ENCODE data around the gene RGS17.
"Not testable (repeated sequence)": the region's sequence is repeated elsewhere in the genome, so short reads cannot be mapped to it uniquely, and the experiment has no call there.

DNA sequence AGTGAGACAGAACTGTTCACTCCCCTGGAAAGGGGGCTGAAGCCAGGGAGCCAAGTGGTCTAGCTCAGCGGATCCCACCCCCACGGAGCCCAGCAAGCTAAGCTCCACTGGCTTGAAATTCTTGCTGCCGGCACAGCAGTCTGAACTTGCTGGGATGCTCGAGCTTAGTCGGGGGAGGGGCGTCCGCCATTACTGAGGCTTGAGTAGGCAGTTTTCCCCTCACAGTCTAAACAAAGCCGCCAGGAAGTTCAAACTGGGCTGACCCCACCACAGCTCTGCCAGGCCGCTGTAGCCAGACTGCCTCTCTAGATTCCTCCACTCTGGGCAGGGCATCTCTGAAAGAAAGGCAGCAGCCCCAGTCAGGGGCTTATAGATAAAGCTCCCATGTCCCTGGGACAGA lies 20.0 kb downstream of the RGS17 start:
- TF ChIP-seq, protein P1, sequence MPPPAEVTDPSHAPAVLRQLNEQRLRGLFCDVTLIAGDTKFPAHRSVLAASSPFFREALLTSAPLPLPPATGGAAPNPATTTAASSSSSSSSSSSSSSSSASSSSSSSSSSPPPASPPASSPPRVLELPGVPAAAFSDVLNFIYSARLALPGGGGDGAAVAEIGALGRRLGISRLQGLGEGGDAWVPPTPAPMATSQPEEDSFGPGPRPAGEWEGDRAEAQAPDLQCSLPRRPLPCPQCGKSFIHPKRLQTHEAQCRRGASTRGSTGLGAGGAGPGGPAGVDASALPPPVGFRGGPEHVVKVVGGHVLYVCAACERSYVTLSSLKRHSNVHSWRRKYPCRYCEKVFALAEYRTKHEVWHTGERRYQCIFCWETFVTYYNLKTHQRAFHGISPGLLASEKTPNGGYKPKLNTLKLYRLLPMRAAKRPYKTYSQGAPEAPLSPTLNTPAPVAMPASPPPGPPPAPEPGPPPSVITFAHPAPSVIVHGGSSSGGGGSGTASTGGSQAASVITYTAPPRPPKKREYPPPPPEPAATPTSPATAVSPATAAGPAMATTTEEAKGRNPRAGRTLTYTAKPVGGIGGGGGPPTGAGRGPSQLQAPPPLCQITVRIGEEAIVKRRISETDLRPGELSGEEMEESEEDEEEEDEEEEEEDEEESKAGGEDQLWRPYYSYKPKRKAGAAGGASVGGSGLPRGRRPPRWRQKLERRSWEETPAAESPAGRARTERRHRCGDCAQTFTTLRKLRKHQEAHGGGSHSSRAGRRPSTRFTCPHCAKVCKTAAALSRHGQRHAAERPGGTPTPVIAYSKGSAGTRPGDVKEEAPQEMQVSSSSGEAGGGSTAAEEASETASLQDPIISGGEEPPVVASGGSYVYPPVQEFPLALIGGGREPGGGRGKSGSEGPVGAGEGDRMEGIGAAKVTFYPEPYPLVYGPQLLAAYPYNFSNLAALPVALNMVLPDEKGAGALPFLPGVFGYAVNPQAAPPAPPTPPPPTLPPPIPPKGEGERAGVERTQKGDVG (CRISPR knock-in tag; IDR thresholded peaks at IDR 0.05; ENCODE audit: borderline replicate concordance) = not testable (repeated sequence)
- TF ChIP-seq, protein P2, sequence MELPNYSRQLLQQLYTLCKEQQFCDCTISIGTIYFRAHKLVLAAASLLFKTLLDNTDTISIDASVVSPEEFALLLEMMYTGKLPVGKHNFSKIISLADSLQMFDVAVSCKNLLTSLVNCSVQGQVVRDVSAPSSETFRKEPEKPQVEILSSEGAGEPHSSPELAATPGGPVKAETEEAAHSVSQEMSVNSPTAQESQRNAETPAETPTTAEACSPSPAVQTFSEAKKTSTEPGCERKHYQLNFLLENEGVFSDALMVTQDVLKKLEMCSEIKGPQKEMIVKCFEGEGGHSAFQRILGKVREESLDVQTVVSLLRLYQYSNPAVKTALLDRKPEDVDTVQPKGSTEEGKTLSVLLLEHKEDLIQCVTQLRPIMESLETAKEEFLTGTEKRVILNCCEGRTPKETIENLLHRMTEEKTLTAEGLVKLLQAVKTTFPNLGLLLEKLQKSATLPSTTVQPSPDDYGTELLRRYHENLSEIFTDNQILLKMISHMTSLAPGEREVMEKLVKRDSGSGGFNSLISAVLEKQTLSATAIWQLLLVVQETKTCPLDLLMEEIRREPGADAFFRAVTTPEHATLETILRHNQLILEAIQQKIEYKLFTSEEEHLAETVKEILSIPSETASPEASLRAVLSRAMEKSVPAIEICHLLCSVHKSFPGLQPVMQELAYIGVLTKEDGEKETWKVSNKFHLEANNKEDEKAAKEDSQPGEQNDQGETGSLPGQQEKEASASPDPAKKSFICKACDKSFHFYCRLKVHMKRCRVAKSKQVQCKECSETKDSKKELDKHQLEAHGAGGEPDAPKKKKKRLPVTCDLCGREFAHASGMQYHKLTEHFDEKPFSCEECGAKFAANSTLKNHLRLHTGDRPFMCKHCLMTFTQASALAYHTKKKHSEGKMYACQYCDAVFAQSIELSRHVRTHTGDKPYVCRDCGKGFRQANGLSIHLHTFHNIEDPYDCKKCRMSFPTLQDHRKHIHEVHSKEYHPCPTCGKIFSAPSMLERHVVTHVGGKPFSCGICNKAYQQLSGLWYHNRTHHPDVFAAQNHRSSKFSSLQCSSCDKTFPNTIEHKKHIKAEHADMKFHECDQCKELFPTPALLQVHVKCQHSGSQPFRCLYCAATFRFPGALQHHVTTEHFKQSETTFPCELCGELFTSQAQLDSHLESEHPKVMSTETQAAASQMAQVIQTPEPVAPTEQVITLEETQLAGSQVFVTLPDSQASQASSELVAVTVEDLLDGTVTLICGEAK (IDR thresholded peaks at IDR 0.05) = not testable (repeated sequence)
- TF ChIP-seq, protein P2 (CRISPR knock-in tag; IDR thresholded peaks at IDR 0.05) = not testable (repeated sequence)
- not testable (repeated sequence) for TF ChIP-seq ZNF563 (CRISPR knock-in tag; IDR thresholded peaks at IDR 0.05); POLR2A (IDR thresholded peaks at IDR 0.05; ENCODE audit: insufficient read depth in 1 of 2, low read depth in 2 of 2, low read length in 2 of 2); ZNF614 (CRISPR knock-in tag; IDR thresholded peaks at IDR 0.05; ENCODE audit: borderline replicate concordance); EP300 (IDR thresholded peaks at IDR 0.05; ENCODE audit: low read depth in 2 of 2, low read length in 2 of 2); EP300 (CRISPR knock-in tag; IDR thresholded peaks at IDR 0.05; ENCODE audit: borderline replicate concordance); ZNF709 (CRISPR knock-in tag; IDR thresholded peaks at IDR 0.05)
